ENCODE measurements around the gene KRTAP2-2. TPM values are rescaled to one million over a fixed set of nuclear protein-coding genes. Genes with fewer than 3 reads are reported as not detected.

The KRTAP2-2 gene
- total RNA-seq, 2 donors from 2014 or later = not detected

DNA sequence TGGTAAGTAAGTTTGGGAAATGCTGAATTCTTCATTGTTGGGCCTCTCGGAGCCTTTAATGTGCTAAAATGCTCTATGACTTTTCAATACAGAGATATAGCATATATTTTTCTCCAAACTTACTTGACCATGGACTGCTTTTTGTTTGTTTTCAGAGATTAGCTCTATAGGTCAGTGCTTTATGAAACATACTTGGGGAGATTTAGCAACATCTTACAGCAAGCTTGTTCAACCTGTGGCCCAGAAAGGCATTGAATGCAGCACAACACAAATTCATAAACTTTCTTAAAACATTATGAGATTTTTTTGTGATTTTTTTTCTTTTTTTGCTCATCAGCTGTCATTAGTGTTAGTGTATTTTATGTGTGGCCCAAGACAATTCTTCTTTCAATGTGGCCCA is 45.1 kb downstream of the KRTAP2-2 start:
- intact Hi-C loops (cut with DNase I) = no loop called here
- Histone ChIP-seq H3K4me1 (no peaks in the 10 kb centered on the region), H3K9ac (ENCODE audit: low read depth in 2 of 2, low read length in 2 of 2) (no peak overlapping the region), H3K27ac (no peak overlapping the region), H3K4me3 (no peak overlapping the region), H3K27me3 (no peaks in the 10 kb centered on the region), H3K36me3 (no peaks in the 10 kb centered on the region), H3K9me3 (no peaks in the 10 kb centered on the region)
- TF ChIP-seq CTCF (IDR thresholded peaks at IDR 0.05) = no peak
- DNase-seq = no peak

GRCh38 chr17:41009301-41009760 is 45.7 kb downstream of the KRTAP2-2 start:
- Histone ChIP-seq H3K27ac (no peak overlapping the region), H3K27me3 (no peaks in the 10 kb centered on the region), H3K9me3 (no peaks in the 10 kb centered on the region), H3K9ac (ENCODE audit: low read depth in 2 of 2, low read length in 2 of 2) (no peak overlapping the region), H3K36me3 (no peaks in the 10 kb centered on the region), H3K4me1 (no peaks in the 10 kb centered on the region), H3K4me3 (no peak overlapping the region)
- intact Hi-C loops (cut with DNase I) = no loop called here
- DNase-seq = no peak
- no peak for TF ChIP-seq CTCF (IDR thresholded peaks at IDR 0.05)

DNA sequence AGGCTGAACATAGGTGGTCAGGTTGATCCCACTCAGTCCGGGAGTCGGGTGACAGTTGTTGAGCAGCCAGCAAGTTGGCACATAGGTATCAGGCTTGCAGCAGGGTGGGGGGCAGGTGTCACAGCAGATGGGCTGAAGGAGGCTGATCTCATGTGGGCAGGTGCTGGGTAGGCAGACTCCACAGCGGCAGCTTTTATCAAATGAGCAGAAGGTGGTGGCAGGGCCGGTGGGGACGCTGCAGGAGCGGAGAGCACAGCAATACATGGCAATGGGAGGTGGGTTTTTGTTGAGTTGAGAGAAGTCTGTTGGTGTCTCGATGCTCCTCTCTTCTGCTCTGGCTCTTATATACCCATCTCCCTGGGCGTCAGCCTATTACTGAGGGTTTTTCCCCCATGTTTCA is 46.2 kb downstream of the KRTAP2-2 start, which contains the start of gene KRTAP3-1:
Gene KRTAP3-1 (minus strand): TSS at position 318 of the 400 bp plus-strand sequence. CDS start 54 bp downstream, at position 264.
- Histone ChIP-seq H3K9ac (ENCODE audit: low read depth in 2 of 2, low read length in 2 of 2) (no peak within 1 kb of the TSS), H3K4me1 (no peaks in the 10 kb centered on the region), H3K4me3 (no peak within 1 kb of the TSS), H3K27ac (no peak within 1 kb of the TSS), H3K27me3 (no peaks in the 10 kb centered on the region), H3K9me3 (no peaks in the 10 kb centered on the region), H3K36me3 (no peaks in the 10 kb centered on the region)
- intact Hi-C loops (cut with DNase I) = no loop called here
- DNase-seq = no peak
- no peak for TF ChIP-seq CTCF (IDR thresholded peaks at IDR 0.05)

Other genes starting within 250 kb of the KRTAP2-2 start
- 10 to 100 TPM; 33.6 to 35.1 TPM for gene KRT10, start 232.6 kb downstream of the KRTAP2-2 start, total RNA-seq
- gene KRT12, start 188.0 kb downstream of the KRTAP2-2 start, total RNA-seq = 1 to 10 TPM; 2.2 to 4.4 TPM
- 1,000 to 10,000 TPM; 1,610 to 1,735 TPM for gene KRT20, start 170.0 kb downstream of the KRTAP2-2 start, total RNA-seq
- 1 to 10 TPM in 1 of 2 donors, under 1 TPM in 1; 0.27 to 1.2 TPM for gene KRT23, start 117.6 kb downstream of the KRTAP2-2 start, total RNA-seq
- not detected for gene KRT39, start 88.3 kb downstream of the KRTAP2-2 start, total RNA-seq
- gene KRT40, start 70.9 kb downstream of the KRTAP2-2 start, total RNA-seq = under 1 TPM in 1 of 2 donors, not detected in 1; 0.32 TPM
- gene KRTAP3-3, start 61.1 kb downstream of the KRTAP2-2 start, total RNA-seq = not detected
- gene KRTAP3-2, start 55.3 kb downstream of the KRTAP2-2 start, total RNA-seq = not detected
- not detected for gene KRTAP3-1, start 46.1 kb downstream of the KRTAP2-2 start, total RNA-seq
- not detected for gene KRTAP1-5, start 28.0 kb downstream of the KRTAP2-2 start, total RNA-seq
- gene KRTAP1-4, start 25.0 kb downstream of the KRTAP2-2 start, total RNA-seq = not detected
- not detected for gene KRTAP1-3, start 20.4 kb downstream of the KRTAP2-2 start, total RNA-seq
- gene KRTAP1-1, start 13.8 kb downstream of the KRTAP2-2 start, total RNA-seq = not detected
- gene KRTAP2-1, start 7.9 kb downstream of the KRTAP2-2 start, total RNA-seq = not detected
- gene KRTAP2-3, start 4.9 kb upstream of the KRTAP2-2 start, total RNA-seq = not detected
- not detected for gene KRTAP2-4, start 10.6 kb upstream of the KRTAP2-2 start, total RNA-seq
- gene KRTAP4-7, start 28.9 kb upstream of the KRTAP2-2 start, total RNA-seq = not detected
- gene KRTAP4-8, start 42.9 kb upstream of the KRTAP2-2 start, total RNA-seq = not detected
- not detected for gene KRTAP4-16, start 47.0 kb upstream of the KRTAP2-2 start, total RNA-seq
- not detected for gene KRTAP4-9, start 50.2 kb upstream of the KRTAP2-2 start, total RNA-seq
- gene KRTAP4-11, start 63.1 kb upstream of the KRTAP2-2 start, total RNA-seq = not detected
- gene KRTAP4-12, start 69.0 kb upstream of the KRTAP2-2 start, total RNA-seq = not detected
- not detected for gene KRTAP4-6, start 85.3 kb upstream of the KRTAP2-2 start, total RNA-seq
- not detected for gene KRTAP4-5, start 94.6 kb upstream of the KRTAP2-2 start, total RNA-seq
- gene KRTAP4-4, start 105.5 kb upstream of the KRTAP2-2 start, total RNA-seq = not detected
- not detected for gene KRTAP4-3, start 113.0 kb upstream of the KRTAP2-2 start, total RNA-seq
- gene KRTAP4-2, start 123.0 kb upstream of the KRTAP2-2 start, total RNA-seq = not detected
- gene KRTAP4-1, start 129.7 kb upstream of the KRTAP2-2 start, total RNA-seq = under 1 TPM in 1 of 2 donors, not detected in 1; 0.53 TPM
- gene KRTAP9-1, start 134.7 kb upstream of the KRTAP2-2 start, total RNA-seq = not detected
- not detected for gene KRTAP9-2, start 171.4 kb upstream of the KRTAP2-2 start, total RNA-seq
- gene KRTAP9-3, start 177.2 kb upstream of the KRTAP2-2 start, total RNA-seq = not detected
- not detected for gene KRTAP9-8, start 182.8 kb upstream of the KRTAP2-2 start, total RNA-seq
- gene KRTAP9-4, start 194.5 kb upstream of the KRTAP2-2 start, total RNA-seq = not detected
- not detected for gene KRTAP9-9, start 200.2 kb upstream of the KRTAP2-2 start, total RNA-seq
- gene KRTAP9-6, start 210.1 kb upstream of the KRTAP2-2 start, total RNA-seq = not detected
- gene KRTAP9-7, start 220.5 kb upstream of the KRTAP2-2 start, total RNA-seq = not detected
- gene KRTAP29-1, start 247.6 kb upstream of the KRTAP2-2 start, total RNA-seq = not detected

Data from colonic mucosa (tissue), 4 donors.